Endothelial cell of umbilical vein (primary cell): ENCODE data around the gene OR10G8.

Experiments
- CTCF ChIP-seq, 2 donors: IDR thresholded peaks; 1 replicate in 1 of 2; 2 replicates in 1 of 2; pipeline ENCODE4 v1.5.1; 2011; ENCODE audit warnings: low read length in 2 of 2, mild to moderate bottlenecking in 2 of 2, moderate library complexity in 2 of 2, control low read depth in 1 of 2, inconsistent platforms in 1 of 2, low read depth in 1 of 2; ENCODE audit not compliant: insufficient read depth in 1 of 2; ENCODE audit errors: extremely low read depth in 1 of 2
- EZH2 ChIP-seq: IDR thresholded peaks from 2 replicates; pipeline ENCODE4 v1.6.1; 2012; ENCODE audit warnings: borderline replicate concordance, low read depth, mild to moderate bottlenecking, moderate library complexity, low read length, inconsistent platforms; ENCODE audit not compliant: severe bottlenecking
- FOS ChIP-seq: IDR thresholded peaks from 2 replicates; pipeline ENCODE4 v1.6.1; 2011; ENCODE audit warnings: mild to moderate bottlenecking, low read length, moderate library complexity, borderline replicate concordance; ENCODE audit not compliant: insufficient read depth
- GATA2 ChIP-seq: IDR thresholded peaks from 2 replicates; pipeline ENCODE4 v1.7.0; 2011; ENCODE audit warnings: low read depth, mild to moderate bottlenecking, moderate library complexity, mixed read lengths, low read length; ENCODE audit not compliant: insufficient read length, insufficient read depth
- JUN ChIP-seq: IDR thresholded peaks from 2 replicates; pipeline ENCODE4 v1.6.1; 2011; ENCODE audit warnings: borderline replicate concordance, low read depth; ENCODE audit not compliant: insufficient read length, insufficient read depth
- MAX ChIP-seq: IDR thresholded peaks from 2 replicates; pipeline ENCODE4 v1.6.1; 2011; ENCODE audit not compliant: insufficient read depth, insufficient read length
- MYC ChIP-seq: IDR thresholded peaks from one replicate; pipeline ENCODE4 v1.6.1; 2011; ENCODE audit warnings: mild to moderate bottlenecking, low read depth, low read length
- POLR2A ChIP-seq: IDR thresholded peaks from 2 replicates; pipeline ENCODE4 v1.6.1; 2012; ENCODE audit warnings: low read depth, mild to moderate bottlenecking, control low read depth, low read length
- POLR2AphosphoS5 ChIP-seq: IDR thresholded peaks from 2 replicates; pipeline ENCODE4 v1.6.1; 2012; ENCODE audit warnings: low read depth, mild to moderate bottlenecking, control low read depth, low read length, moderate library complexity; ENCODE audit not compliant: insufficient read depth

GRCh38 chr11:123977731-123978347 lies 48.8 kb upstream of the OR10G8 start, which contains the start of gene OR10S1:
- TF ChIP-seq CTCF (IDR thresholded peaks at IDR 0.05; ENCODE audit: extremely low read depth in 1 of 2, insufficient read depth in 1 of 2, low read depth in 1 of 2, low read length in 2 of 2) (no peak), POLR2A (no peak), MAX (no peak), POLR2AphosphoS5 (no peak), EZH2 (no peak), FOS (no peak), JUN (no peak), MYC (no peak), GATA2 (no peak)
